HEK293 (cell line): ENCODE measurements around the gene SLC25A42.
A peak's percentile ranks its signal among the peaks of the same experiment; 100 is the strongest.
"Not testable (repeated sequence)": the region's sequence is repeated elsewhere in the genome, so short reads cannot be mapped to it uniquely, and the experiment has no call there.

Experiments used
- CTCF ChIA-PET: fragments of 350-600 bp; formaldehyde crosslinking; extraction: SDS; loops from one replicate; lab custom pipeline; 2021; ENCODE audit warnings: antibody characterized with exemption; lab: Yijun Ruan, JAX
- POLR2A ChIA-PET: fragments of 300-600 bp; formaldehyde crosslinking; extraction: SDS; loops from one replicate; lab custom pipeline; 2020; ENCODE audit warnings: antibody characterized with exemption, inconsistent platforms; lab: Yijun Ruan, JAX
- H3K27ac ChIP-seq: fragments of 200-500 bp; sonication (Bioruptor generic); 2 replicates; pipeline ENCODE4 v1.5.1; 2014; ENCODE audit warnings: low read depth, low read length, control low read depth, inconsistent platforms; ENCODE audit errors: extremely low read depth
- H3K36me3 ChIP-seq, 2 experiments: fragments of 200-500 bp in 1 of 2; sonication (Bioruptor generic) in 1 of 2; 1 replicate in 1 of 2; 2 replicates in 1 of 2; pipeline ENCODE4 v1.5.1; 2014 to 2017; ENCODE audit warnings: inconsistent platforms in 2 of 2, low read length in 2 of 2; ENCODE audit not compliant: control insufficient read depth in 2 of 2, insufficient read depth in 1 of 2
- H3K4me1 ChIP-seq: fragments of 200-500 bp; sonication (Bioruptor generic); 2 replicates; pipeline ENCODE4 v1.5.1; 2014; ENCODE audit warnings: mild to moderate bottlenecking, low read length, inconsistent platforms; ENCODE audit not compliant: control insufficient read depth, insufficient read depth
- H3K4me3 ChIP-seq: 2 replicates; pipeline ENCODE4 v1.5.1; 2011; ENCODE audit warnings: low read depth, mild to moderate bottlenecking, control low read depth, low read length, moderate library complexity
- H3K9me3 ChIP-seq: fragments of 200-500 bp; sonication (Bioruptor generic); 2 replicates; pipeline ENCODE4 v1.5.1; 2014; ENCODE audit warnings: low read depth, low read length, inconsistent platforms; ENCODE audit not compliant: control insufficient read depth, insufficient read depth
- BCL11A ChIP-seq: fragments of 450-650 bp; formaldehyde crosslinking; IDR thresholded peaks from 2 replicates; pipeline ENCODE4 v1.5.1; 2016; ENCODE audit warnings: low read depth, missing biosample characterization, missing genetic modification characterization
- GLIS1 ChIP-seq: fragments of 450-650 bp; formaldehyde crosslinking; IDR thresholded peaks from 2 replicates; pipeline ENCODE4 v1.5.1; 2016; ENCODE audit warnings: missing biosample characterization, missing genetic modification characterization
- IKZF3 ChIP-seq: fragments of 450-650 bp; IDR thresholded peaks from 2 replicates; pipeline ENCODE4 v1.5.0; 2018; ENCODE audit warnings: missing biosample characterization, mild to moderate bottlenecking, missing genetic modification characterization, moderate library complexity
- RBAK ChIP-seq: fragments of 450-650 bp; formaldehyde crosslinking; IDR thresholded peaks from 2 replicates; pipeline ENCODE4 v1.5.1; 2016; ENCODE audit warnings: missing biosample characterization, missing genetic modification characterization
- ZBTB8A ChIP-seq: fragments of 450-650 bp; formaldehyde crosslinking; IDR thresholded peaks from 2 replicates; pipeline ENCODE4 v1.5.1; 2016; ENCODE audit warnings: missing biosample characterization, missing genetic modification characterization
- ZFP3 ChIP-seq: fragments of 450-650 bp; formaldehyde crosslinking; IDR thresholded peaks from 2 replicates; pipeline ENCODE4 v1.5.1; 2016; ENCODE audit warnings: low read depth, missing biosample characterization, missing genetic modification characterization
- ZFP37 ChIP-seq: fragments of 450-650 bp; formaldehyde crosslinking; IDR thresholded peaks from 2 replicates; pipeline ENCODE4 v1.5.1; 2016; ENCODE audit warnings: missing biosample characterization, missing genetic modification characterization
- ZFP41 ChIP-seq: fragments of 450-650 bp; formaldehyde crosslinking; IDR thresholded peaks from 2 replicates; pipeline ENCODE4 v1.5.1; 2016; ENCODE audit warnings: missing biosample characterization, missing genetic modification characterization, borderline replicate concordance
- ZNF23 ChIP-seq: fragments of 450-650 bp; formaldehyde crosslinking; IDR thresholded peaks from 2 replicates; pipeline ENCODE4 v1.5.1; 2016; ENCODE audit warnings: missing biosample characterization, missing genetic modification characterization, borderline replicate concordance
- ZNF350 ChIP-seq: fragments of 450-650 bp; formaldehyde crosslinking; IDR thresholded peaks from 2 replicates; pipeline ENCODE4 v1.5.0; 2017; ENCODE audit warnings: missing biosample characterization, mild to moderate bottlenecking, missing genetic modification characterization
- ZNF366 ChIP-seq: fragments of 450-650 bp; formaldehyde crosslinking; conservative IDR thresholded peaks from 2 replicates; pipeline ENCODE4 v1.5.1; 2016; ENCODE audit warnings: missing biosample characterization, missing genetic modification characterization
- ZNF416 ChIP-seq: fragments of 450-650 bp; formaldehyde crosslinking; IDR thresholded peaks from 2 replicates; pipeline ENCODE4 v1.5.1; 2016; ENCODE audit warnings: missing biosample characterization, missing genetic modification characterization
- ZNF426 ChIP-seq: fragments of 450-650 bp; formaldehyde crosslinking; IDR thresholded peaks from 2 replicates; pipeline ENCODE4 v1.5.1; 2017; ENCODE audit warnings: missing biosample characterization, missing genetic modification characterization, mild to moderate bottlenecking, inconsistent platforms, moderate library complexity
- ZNF624 ChIP-seq: fragments of 450-650 bp; formaldehyde crosslinking; IDR thresholded peaks from 2 replicates; pipeline ENCODE4 v1.5.1; 2017; ENCODE audit warnings: missing biosample characterization, missing genetic modification characterization
- ZNF660 ChIP-seq: fragments of 450-650 bp; IDR thresholded peaks from 2 replicates; pipeline ENCODE4 v1.5.1; 2018; ENCODE audit warnings: missing biosample characterization, mild to moderate bottlenecking, missing genetic modification characterization
- ZNF677 ChIP-seq: fragments of 450-650 bp; IDR thresholded peaks from 2 replicates; pipeline ENCODE4 v1.5.0; 2018; ENCODE audit warnings: missing biosample characterization, mild to moderate bottlenecking, missing genetic modification characterization, moderate library complexity
- ZNF792 ChIP-seq: fragments of 450-650 bp; formaldehyde crosslinking; IDR thresholded peaks from 2 replicates; pipeline ENCODE4 v1.5.1; 2016; ENCODE audit warnings: missing biosample characterization, missing genetic modification characterization
- ZNF837 ChIP-seq: fragments of 450-650 bp; formaldehyde crosslinking; IDR thresholded peaks from 2 replicates; pipeline ENCODE4 v1.5.1; 2016; ENCODE audit warnings: missing biosample characterization, missing genetic modification characterization
- ZSCAN16 ChIP-seq: fragments of 450-650 bp; formaldehyde crosslinking; IDR thresholded peaks from 2 replicates; pipeline ENCODE4 v1.5.1; 2016; ENCODE audit warnings: missing biosample characterization, missing genetic modification characterization
- TF ChIP-seq, protein P1 (sequence below): fragments of 450-650 bp; formaldehyde crosslinking; IDR thresholded peaks from 2 replicates; pipeline ENCODE4 v1.5.1; 2017; ENCODE audit warnings: missing biosample characterization, missing genetic modification characterization
- TF ChIP-seq, protein P2 (sequence below): fragments of 450-650 bp; formaldehyde crosslinking; IDR thresholded peaks from 2 replicates; pipeline ENCODE4 v1.5.1; 2016; ENCODE audit warnings: missing biosample characterization, missing genetic modification characterization
- TF ChIP-seq, protein P3 (sequence below): fragments of 450-650 bp; formaldehyde crosslinking; IDR thresholded peaks from 2 replicates; pipeline ENCODE4 v1.5.1; 2016; ENCODE audit warnings: missing biosample characterization, missing genetic modification characterization

SLC25A42 gene

DNA sequence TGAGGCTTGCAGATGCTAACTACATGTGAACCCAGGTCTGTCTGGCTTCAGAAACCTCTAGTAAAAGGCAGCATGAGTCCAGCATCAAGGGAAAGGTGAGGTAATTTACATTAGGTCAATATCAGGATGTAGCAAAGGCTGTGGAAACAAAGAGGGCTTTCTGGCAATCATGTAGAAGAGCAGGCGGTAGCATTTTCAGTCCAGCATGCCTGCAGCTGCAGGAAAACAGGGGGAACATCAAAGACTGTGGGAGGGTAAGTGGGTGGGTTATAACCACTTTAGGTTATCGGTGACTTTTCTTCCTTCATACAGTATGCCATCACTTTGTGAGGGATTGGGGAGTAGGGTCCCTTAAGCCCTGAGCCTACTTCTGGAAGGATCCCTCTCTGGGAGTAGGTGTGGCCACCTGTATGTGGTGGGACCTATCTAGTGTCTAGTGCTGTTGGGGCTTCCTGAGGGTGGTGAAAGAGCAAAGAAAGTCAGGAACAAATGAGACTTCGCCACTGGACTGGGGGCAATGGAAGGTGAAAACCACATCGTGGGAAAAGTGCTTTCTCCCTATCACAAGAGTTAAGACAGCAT is 41.3 kb upstream of the SLC25A42 start:
- ChIA-PET CTCF (interaction anchor here (0.6 to 1.8 kb wide), 3 partner anchors 35 to 125 kb away, joined by 3 to 4 read pairs (median 4); no protein-coding TSS in a partner anchor), POLR2A (no interaction called here)
- Histone ChIP-seq H3K9me3 (no peaks in the 10 kb centered on the region), H3K4me3 (no peak overlapping the region), H3K4me1 (no peaks in the 10 kb centered on the region), H3K27ac (no peak overlapping the region), H3K36me3 (peaks cover 80 to 81% of the 10 kb centered on the region in 2 experiments)
- TF ChIP-seq ZNF23 (tag by site-specific recombination): no peak
- no peak for TF ChIP-seq ZNF416 (tag by site-specific recombination)
- TF ChIP-seq ZNF426 (tag by site-specific recombination): no peak
- TF ChIP-seq ZNF677 (tag by site-specific recombination): no peak
- no peak for TF ChIP-seq ZNF366 (tag by site-specific recombination)
- no peak for TF ChIP-seq ZFP41 (tag by site-specific recombination)
- TF ChIP-seq RBAK (tag by site-specific recombination): no peak
- no peak for TF ChIP-seq ZNF837 (tag by site-specific recombination)
- no peak for TF ChIP-seq ZNF624 (tag by site-specific recombination)
- TF ChIP-seq, protein P1, sequence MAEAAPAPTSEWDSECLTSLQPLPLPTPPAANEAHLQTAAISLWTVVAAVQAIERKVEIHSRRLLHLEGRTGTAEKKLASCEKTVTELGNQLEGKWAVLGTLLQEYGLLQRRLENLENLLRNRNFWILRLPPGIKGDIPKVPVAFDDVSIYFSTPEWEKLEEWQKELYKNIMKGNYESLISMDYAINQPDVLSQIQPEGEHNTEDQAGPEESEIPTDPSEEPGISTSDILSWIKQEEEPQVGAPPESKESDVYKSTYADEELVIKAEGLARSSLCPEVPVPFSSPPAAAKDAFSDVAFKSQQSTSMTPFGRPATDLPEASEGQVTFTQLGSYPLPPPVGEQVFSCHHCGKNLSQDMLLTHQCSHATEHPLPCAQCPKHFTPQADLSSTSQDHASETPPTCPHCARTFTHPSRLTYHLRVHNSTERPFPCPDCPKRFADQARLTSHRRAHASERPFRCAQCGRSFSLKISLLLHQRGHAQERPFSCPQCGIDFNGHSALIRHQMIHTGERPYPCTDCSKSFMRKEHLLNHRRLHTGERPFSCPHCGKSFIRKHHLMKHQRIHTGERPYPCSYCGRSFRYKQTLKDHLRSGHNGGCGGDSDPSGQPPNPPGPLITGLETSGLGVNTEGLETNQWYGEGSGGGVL: no peak
- no peak for TF ChIP-seq ZNF660 (tag by site-specific recombination)
- TF ChIP-seq ZNF350: no peak
- TF ChIP-seq ZFP37 (tag by site-specific recombination): no peak
- no peak for TF ChIP-seq IKZF3 (tag by site-specific recombination)
- no peak for TF ChIP-seq ZFP3 (tag by site-specific recombination)

DNA sequence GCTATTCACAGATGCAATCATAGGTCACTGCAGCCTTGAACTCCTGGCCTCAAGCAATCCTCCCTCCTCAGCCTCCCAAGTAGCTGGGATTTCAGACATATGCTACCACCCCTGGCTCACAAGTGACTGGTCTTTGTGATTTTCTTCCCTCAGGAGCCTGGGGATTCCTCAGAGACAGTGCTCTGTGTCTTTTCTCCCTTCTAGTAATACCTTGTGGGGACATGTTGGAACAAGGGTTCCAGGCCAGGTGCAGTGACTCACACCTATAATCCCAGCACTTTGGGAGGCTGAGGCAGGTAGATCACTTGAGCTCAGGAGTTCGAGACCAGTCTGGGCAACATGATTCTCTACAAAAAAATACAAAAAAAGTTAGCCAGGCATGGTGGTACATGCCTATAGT is 40.4 kb upstream of the SLC25A42 start:
- H3K4me3 ChIP-seq, H3K27ac ChIP-seq, H3K4me1 ChIP-seq, H3K9me3 ChIP-seq, POLR2A ChIA-PET: not testable (repeated sequence)
- CTCF ChIA-PET: interaction anchor here (0.6 to 0.9 kb wide), 3 partner anchors 38 to 153 kb away, joined by 3 read pairs; no protein-coding TSS in a partner anchor
- peaks cover 77 to 81% of the 10 kb centered on the region in 2 experiments for H3K36me3 ChIP-seq
- TF ChIP-seq, protein P2, sequence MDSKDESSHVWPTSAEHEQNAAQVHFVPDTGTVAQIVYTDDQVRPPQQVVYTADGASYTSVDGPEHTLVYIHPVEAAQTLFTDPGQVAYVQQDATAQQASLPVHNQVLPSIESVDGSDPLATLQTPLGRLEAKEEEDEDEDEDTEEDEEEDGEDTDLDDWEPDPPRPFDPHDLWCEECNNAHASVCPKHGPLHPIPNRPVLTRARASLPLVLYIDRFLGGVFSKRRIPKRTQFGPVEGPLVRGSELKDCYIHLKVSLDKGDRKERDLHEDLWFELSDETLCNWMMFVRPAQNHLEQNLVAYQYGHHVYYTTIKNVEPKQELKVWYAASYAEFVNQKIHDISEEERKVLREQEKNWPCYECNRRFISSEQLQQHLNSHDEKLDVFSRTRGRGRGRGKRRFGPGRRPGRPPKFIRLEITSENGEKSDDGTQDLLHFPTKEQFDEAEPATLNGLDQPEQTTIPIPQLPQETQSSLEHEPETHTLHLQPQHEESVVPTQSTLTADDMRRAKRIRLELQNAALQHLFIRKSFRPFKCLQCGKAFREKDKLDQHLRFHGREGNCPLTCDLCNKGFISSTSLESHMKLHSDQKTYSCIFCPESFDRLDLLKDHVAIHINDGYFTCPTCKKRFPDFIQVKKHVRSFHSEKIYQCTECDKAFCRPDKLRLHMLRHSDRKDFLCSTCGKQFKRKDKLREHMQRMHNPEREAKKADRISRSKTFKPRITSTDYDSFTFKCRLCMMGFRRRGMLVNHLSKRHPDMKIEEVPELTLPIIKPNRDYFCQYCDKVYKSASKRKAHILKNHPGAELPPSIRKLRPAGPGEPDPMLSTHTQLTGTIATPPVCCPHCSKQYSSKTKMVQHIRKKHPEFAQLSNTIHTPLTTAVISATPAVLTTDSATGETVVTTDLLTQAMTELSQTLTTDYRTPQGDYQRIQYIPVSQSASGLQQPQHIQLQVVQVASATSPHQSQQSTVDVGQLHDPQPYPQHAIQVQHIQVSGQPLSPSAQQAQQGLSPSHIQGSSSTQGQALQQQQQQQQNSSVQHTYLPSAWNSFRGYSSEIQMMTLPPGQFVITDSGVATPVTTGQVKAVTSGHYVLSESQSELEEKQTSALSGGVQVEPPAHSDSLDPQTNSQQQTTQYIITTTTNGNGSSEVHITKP (tag by site-specific recombination): 0 out of 2 replicates have a peak, but pooled peaks have one; percentile 17

DNA sequence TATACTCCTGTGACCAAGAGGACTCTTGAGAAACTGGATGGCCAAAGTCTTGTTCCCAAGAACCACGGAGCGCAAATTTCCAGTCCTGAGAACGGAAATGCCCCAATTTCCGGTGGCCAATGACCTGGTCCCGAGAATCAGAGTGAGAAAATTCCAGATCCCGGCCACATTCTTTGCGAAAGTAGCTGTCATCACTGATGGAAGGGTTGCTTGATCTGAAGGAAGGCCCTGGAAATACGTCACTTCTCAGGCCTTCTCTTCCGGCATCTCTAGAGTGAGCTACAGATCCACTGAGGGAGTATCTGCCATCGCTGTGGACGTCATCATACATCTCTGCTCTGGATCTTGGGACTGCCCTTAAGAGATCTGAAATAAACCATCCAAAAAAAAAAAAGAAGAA is 37.9 kb upstream of the SLC25A42 start:
- Histone ChIP-seq H3K4me3 (no peak overlapping the region), H3K36me3 (peaks cover 75 to 88% of the 10 kb centered on the region in 2 experiments), H3K9me3 (no peaks in the 10 kb centered on the region), H3K4me1 (no peaks in the 10 kb centered on the region), H3K27ac (no peak overlapping the region)
- POLR2A ChIA-PET: no interaction called here
- CTCF ChIA-PET: interaction anchor here (0.7 to 1.2 kb wide), 2 partner anchors 15 to 38 kb away, joined by 3 to 5 read pairs; no protein-coding TSS in a partner anchor
- TF ChIP-seq GLIS1 (tag by site-specific recombination) (no peak), ZSCAN16 (tag by site-specific recombination) (no peak), ZBTB8A (tag by site-specific recombination) (no peak), BCL11A (tag by site-specific recombination) (no peak), ZNF792 (tag by site-specific recombination) (no peak)
- TF ChIP-seq, protein P3, sequence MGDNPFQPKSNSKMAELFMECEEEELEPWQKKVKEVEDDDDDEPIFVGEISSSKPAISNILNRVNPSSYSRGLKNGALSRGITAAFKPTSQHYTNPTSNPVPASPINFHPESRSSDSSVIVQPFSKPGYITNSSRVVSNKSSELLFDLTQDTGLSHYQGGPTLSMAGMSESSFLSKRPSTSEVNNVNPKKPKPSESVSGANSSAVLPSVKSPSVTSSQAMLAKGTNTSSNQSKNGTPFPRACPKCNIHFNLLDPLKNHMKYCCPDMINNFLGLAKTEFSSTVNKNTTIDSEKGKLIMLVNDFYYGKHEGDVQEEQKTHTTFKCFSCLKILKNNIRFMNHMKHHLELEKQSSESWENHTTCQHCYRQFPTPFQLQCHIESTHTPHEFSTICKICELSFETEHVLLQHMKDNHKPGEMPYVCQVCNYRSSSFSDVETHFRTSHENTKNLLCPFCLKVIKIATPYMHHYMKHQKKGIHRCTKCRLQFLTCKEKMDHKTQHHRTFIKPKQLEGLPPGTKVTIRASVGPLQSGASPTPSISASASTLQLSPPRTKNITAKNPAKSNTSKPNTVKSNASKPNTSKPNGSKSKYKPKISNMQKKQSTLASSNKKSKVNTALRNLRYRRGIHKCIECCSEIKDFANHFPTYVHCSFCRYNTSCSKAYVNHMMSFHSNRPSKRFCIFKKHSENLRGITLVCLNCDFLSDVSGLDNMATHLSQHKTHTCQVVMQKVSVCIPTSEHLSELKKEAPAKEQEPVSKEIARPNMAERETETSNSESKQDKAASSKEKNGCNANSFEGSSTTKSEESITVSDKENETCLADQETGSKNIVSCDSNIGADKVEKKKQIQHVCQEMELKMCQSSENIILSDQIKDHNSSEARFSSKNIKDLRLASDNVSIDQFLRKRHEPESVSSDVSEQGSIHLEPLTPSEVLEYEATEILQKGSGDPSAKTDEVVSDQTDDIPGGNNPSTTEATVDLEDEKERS (tag by site-specific recombination): no peak
